ENCODE results near the gene DCDC1. TPM values are rescaled to one million over a fixed set of nuclear protein-coding genes. Genes with fewer than 3 reads are reported as not detected.

Gene DCDC1
- total and polyA plus RNA-seq, 9 of the 15 experiments (the other 6 are each of a cell fraction or from before 2014, with no cell fraction given): 0.05 to 0.18 (median 0.08) TPM; not detected in 3

DNA sequence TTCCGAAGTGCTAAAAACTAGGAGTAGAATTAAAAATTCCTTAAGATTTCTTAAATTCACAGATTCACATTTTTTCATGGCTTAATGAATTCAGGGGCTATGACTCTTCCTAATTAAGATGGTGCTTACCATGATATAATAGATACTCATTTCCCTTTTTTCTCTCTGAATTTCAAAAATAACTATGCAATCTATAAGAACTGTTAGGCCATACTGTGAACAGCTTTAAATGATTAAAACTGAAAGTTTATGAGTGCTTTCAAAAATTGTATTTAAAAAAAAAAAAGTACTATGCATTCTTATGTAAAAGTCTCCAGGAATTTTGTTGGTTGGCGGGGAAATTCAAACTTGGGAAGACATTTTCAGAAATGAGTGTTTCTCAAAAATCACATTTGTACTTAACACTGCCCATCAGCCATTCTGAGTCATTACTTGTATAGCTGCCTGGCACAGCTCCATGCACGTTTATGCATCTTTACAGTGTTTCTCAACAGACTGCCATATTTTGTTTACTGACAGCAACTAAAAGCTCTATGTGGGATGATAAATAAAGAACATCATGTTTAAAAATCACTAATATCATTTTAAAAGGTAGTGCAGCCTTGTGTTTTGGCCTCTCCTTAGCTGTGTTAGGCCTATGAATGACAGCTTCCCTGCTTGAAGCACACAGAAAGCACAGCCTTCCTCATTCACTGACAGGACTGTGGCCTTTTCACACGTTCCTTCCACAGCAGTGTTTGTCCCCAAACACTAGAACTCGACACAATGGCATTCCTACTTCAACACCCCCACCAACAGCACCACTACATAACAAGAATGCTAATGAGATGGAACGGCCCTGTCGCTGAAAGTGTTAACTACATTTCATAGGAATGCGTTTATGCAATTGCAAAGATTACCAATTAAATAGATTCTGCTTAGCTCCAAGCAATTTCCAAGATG lies 131.4 kb downstream of the DCDC1 start (continued):
- TF ChIP-seq, protein P1, sequence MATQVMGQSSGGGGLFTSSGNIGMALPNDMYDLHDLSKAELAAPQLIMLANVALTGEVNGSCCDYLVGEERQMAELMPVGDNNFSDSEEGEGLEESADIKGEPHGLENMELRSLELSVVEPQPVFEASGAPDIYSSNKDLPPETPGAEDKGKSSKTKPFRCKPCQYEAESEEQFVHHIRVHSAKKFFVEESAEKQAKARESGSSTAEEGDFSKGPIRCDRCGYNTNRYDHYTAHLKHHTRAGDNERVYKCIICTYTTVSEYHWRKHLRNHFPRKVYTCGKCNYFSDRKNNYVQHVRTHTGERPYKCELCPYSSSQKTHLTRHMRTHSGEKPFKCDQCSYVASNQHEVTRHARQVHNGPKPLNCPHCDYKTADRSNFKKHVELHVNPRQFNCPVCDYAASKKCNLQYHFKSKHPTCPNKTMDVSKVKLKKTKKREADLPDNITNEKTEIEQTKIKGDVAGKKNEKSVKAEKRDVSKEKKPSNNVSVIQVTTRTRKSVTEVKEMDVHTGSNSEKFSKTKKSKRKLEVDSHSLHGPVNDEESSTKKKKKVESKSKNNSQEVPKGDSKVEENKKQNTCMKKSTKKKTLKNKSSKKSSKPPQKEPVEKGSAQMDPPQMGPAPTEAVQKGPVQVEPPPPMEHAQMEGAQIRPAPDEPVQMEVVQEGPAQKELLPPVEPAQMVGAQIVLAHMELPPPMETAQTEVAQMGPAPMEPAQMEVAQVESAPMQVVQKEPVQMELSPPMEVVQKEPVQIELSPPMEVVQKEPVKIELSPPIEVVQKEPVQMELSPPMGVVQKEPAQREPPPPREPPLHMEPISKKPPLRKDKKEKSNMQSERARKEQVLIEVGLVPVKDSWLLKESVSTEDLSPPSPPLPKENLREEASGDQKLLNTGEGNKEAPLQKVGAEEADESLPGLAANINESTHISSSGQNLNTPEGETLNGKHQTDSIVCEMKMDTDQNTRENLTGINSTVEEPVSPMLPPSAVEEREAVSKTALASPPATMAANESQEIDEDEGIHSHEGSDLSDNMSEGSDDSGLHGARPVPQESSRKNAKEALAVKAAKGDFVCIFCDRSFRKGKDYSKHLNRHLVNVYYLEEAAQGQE (IDR thresholded peaks at IDR 0.05; ENCODE audit: borderline replicate concordance): no peak
- TF ChIP-seq, protein P1 (CRISPR knock-in tag; IDR thresholded peaks at IDR 0.05; ENCODE audit: low read depth): no peak
- TF ChIP-seq TAF1 (IDR thresholded peaks at IDR 0.05; ENCODE audit: control insufficient read depth, extremely low read depth, insufficient read depth, low read length, severe bottlenecking): no peak
- no peak for TF ChIP-seq TCFL5 (CRISPR knock-in tag; conservative IDR thresholded peaks at IDR 0.05)
- no peak for TF ChIP-seq ZNF165 (CRISPR knock-in tag; IDR thresholded peaks at IDR 0.05; ENCODE audit: borderline replicate concordance)
- TF ChIP-seq FOXA3 (CRISPR knock-in tag; conservative IDR thresholded peaks at IDR 0.05 in 1 of 2, IDR thresholded peaks at IDR 0.05 in 1 of 2): no peak
- TF ChIP-seq ZNF785 (CRISPR knock-in tag; IDR thresholded peaks at IDR 0.05): no peak
- TF ChIP-seq, protein P2, sequence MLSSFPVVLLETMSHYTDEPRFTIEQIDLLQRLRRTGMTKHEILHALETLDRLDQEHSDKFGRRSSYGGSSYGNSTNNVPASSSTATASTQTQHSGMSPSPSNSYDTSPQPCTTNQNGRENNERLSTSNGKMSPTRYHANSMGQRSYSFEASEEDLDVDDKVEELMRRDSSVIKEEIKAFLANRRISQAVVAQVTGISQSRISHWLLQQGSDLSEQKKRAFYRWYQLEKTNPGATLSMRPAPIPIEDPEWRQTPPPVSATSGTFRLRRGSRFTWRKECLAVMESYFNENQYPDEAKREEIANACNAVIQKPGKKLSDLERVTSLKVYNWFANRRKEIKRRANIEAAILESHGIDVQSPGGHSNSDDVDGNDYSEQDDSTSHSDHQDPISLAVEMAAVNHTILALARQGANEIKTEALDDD (IDR thresholded peaks at IDR 0.05): no peak
- no peak for TF ChIP-seq CHD1 (IDR thresholded peaks at IDR 0.05; ENCODE audit: low read length)
- no peak for TF ChIP-seq BCOR (IDR thresholded peaks at IDR 0.05)
- no peak for TF ChIP-seq MCM7 (IDR thresholded peaks at IDR 0.05)
- no peak for TF ChIP-seq KLF13 (tag; IDR thresholded peaks at IDR 0.05; ENCODE audit: borderline replicate concordance, low read depth)

Data from K562 (cell line).